ENCODE results near the gene DAZAP1.

- no peak for TF ChIP-seq CTCF (IDR thresholded peaks at IDR 0.05; ENCODE audit: poor library complexity)
- TF ChIP-seq EZH2 (IDR thresholded peaks at IDR 0.05; ENCODE audit: borderline replicate concordance), result no peak
Measured at GRCh38 chr19:1392407-1392806, 15.0 kb upstream of the DAZAP1 start.

All from hepatocyte (in vitro differentiated cells).